22Rv1 (cell line): ENCODE results near the gene FAM169A.

Experiments
- CTCF ChIP-seq: fragments of 450-650 bp; IDR thresholded peaks from 2 replicates; pipeline ENCODE4 v1.5.1; 2017; ENCODE audit warnings: mild to moderate bottlenecking
- ZFX ChIP-seq: fragments of 450-650 bp; IDR thresholded peaks from 2 replicates; pipeline ENCODE4 v1.6.1; 2017; ENCODE audit warnings: antibody characterized with exemption, borderline replicate concordance

- TF ChIP-seq CTCF: no peak
- no peak for TF ChIP-seq ZFX
Observed at GRCh38 chr5:74778609-74779008, 87.6 kb downstream of the FAM169A start.
